ENCODE data around the gene PTPRB. TPM values are rescaled to one million over a fixed set of nuclear protein-coding genes. Genes with fewer than 3 reads are reported as not detected.

PTPRB gene
- total and polyA plus RNA-seq, 2 experiments from 2014 or later: 0.36 to 1.7 TPM

GRCh38 chr12:70466753-70467152 is 170.5 kb downstream of the PTPRB start:
- 93% methylated on average over 2 of the region's 2 CpGs for WGBS (ENCODE audit: low lambda C conversion rate, missing lambda C conversion rate)
- Histone ChIP-seq H3K27ac (no peak overlapping the region), H4K20me1 (ENCODE audit: insufficient read depth, poor library complexity, severe bottlenecking) (no peaks in the 10 kb centered on the region), H3K4me2 (no peak overlapping the region), H3K4me1 (ENCODE audit: insufficient read depth) (no peaks in the 10 kb centered on the region), H2AFZ (no peak overlapping the region), H3K27me3 (no peaks in the 10 kb centered on the region), H3K9me2 (replicated peaks; ENCODE audit: insufficient read depth) (no peaks in the 10 kb centered on the region), H3K9me3 (ENCODE audit: low read depth) (no peaks in the 10 kb centered on the region), H3K4me3 (no peak overlapping the region), H3K36me3 (replicated peaks; ENCODE audit: insufficient read depth, low read depth) (no peaks in the 10 kb centered on the region), H3K79me2 (no peaks in the 10 kb centered on the region)
- TF ChIP-seq, protein P1, sequence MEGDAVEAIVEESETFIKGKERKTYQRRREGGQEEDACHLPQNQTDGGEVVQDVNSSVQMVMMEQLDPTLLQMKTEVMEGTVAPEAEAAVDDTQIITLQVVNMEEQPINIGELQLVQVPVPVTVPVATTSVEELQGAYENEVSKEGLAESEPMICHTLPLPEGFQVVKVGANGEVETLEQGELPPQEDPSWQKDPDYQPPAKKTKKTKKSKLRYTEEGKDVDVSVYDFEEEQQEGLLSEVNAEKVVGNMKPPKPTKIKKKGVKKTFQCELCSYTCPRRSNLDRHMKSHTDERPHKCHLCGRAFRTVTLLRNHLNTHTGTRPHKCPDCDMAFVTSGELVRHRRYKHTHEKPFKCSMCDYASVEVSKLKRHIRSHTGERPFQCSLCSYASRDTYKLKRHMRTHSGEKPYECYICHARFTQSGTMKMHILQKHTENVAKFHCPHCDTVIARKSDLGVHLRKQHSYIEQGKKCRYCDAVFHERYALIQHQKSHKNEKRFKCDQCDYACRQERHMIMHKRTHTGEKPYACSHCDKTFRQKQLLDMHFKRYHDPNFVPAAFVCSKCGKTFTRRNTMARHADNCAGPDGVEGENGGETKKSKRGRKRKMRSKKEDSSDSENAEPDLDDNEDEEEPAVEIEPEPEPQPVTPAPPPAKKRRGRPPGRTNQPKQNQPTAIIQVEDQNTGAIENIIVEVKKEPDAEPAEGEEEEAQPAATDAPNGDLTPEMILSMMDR (IDR thresholded peaks at IDR 0.05; ENCODE audit: poor library complexity): no peak
- no peak for TF ChIP-seq EZH2 (IDR thresholded peaks at IDR 0.05; ENCODE audit: borderline replicate concordance)
- TF ChIP-seq EZH2phosphoT487 (IDR thresholded peaks at IDR 0.05; ENCODE audit: low read depth, severe bottlenecking, unreplicated experiment): no peak
- no peak for DNase-seq (ENCODE audit: low spot score)

Measured in hepatocyte (in vitro differentiated cells).